ENCODE results near the gene CNTD1. TPM values are rescaled to one million over a fixed set of nuclear protein-coding genes. Genes with fewer than 3 reads are reported as not detected.

The CNTD1 gene
- total RNA-seq, 1 donor from 2014 or later = 0.46 TPM

- DNase-seq (ENCODE audit: extremely low spot score, unreplicated experiment) = no peak
- TF ChIP-seq, protein P1, sequence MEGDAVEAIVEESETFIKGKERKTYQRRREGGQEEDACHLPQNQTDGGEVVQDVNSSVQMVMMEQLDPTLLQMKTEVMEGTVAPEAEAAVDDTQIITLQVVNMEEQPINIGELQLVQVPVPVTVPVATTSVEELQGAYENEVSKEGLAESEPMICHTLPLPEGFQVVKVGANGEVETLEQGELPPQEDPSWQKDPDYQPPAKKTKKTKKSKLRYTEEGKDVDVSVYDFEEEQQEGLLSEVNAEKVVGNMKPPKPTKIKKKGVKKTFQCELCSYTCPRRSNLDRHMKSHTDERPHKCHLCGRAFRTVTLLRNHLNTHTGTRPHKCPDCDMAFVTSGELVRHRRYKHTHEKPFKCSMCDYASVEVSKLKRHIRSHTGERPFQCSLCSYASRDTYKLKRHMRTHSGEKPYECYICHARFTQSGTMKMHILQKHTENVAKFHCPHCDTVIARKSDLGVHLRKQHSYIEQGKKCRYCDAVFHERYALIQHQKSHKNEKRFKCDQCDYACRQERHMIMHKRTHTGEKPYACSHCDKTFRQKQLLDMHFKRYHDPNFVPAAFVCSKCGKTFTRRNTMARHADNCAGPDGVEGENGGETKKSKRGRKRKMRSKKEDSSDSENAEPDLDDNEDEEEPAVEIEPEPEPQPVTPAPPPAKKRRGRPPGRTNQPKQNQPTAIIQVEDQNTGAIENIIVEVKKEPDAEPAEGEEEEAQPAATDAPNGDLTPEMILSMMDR (conservative IDR thresholded peaks at IDR 0.05) = no peak
- H3K4me3 Mint-ChIP-seq = peak overlapping the region; percentile 55
- H3K36me3 Mint-ChIP-seq = peaks cover 9% of the 10 kb centered on the region
- peaks cover 5% of the 10 kb centered on the region for H3K9me3 Mint-ChIP-seq
- H3K27me3 Mint-ChIP-seq = peaks cover 8% of the 10 kb centered on the region
- peaks cover 17% of the 10 kb centered on the region for H3K4me1 Mint-ChIP-seq (ENCODE audit: unreplicated experiment)
- H3K27ac Mint-ChIP-seq = peak overlapping the region; percentile 64
These were observed 3.2 kb upstream of the CNTD1 start for GRCh38 chr17:42795465-42795864.

DNA sequence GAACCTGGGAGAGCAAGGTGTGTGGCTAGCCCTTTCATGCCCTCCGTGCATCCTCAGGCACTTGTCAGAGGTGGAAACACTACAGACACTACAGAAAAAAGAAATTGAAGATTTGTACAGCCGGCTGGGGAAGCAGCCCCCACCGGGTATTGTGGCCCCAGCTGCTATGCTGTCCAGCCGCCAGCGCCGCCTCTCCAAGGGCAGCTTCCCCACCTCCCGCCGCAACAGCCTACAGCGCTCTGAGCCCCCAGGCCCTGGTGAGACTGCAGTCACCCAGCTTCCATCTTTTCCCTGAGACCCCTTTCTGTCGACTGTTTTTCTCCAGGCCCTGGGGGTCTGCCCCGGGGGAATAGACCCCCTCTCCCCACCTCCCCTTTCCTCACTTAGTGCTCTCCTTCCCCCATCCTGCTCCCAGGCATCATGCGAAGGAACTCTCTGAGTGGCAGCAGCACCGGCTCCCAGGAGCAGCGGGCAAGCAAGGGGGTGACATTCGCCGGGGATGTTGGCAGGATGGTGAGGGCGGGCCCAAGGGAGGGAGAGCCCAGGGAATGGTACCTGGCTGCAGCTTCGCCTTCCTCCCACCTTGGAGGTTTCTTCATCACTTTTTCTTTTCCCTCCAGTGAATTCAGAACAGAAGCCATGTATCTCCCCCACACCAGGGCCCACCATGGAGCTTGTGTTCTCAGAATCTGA, 2.4 kb upstream of the CNTD1 start:
- peak overlapping the region; percentile 87 for H3K27ac Mint-ChIP-seq
- TF ChIP-seq, protein P1 (conservative IDR thresholded peaks at IDR 0.05) = no peak
- H3K27me3 Mint-ChIP-seq = peaks cover 11% of the 10 kb centered on the region
- peaks cover 17% of the 10 kb centered on the region for H3K4me1 Mint-ChIP-seq (ENCODE audit: unreplicated experiment)
- H3K4me3 Mint-ChIP-seq = peak overlapping the region; percentile 96
- H3K9me3 Mint-ChIP-seq = peaks cover 5% of the 10 kb centered on the region
- H3K36me3 Mint-ChIP-seq = peaks cover 9% of the 10 kb centered on the region
- no peak for DNase-seq (ENCODE audit: extremely low spot score, unreplicated experiment)

DNA sequence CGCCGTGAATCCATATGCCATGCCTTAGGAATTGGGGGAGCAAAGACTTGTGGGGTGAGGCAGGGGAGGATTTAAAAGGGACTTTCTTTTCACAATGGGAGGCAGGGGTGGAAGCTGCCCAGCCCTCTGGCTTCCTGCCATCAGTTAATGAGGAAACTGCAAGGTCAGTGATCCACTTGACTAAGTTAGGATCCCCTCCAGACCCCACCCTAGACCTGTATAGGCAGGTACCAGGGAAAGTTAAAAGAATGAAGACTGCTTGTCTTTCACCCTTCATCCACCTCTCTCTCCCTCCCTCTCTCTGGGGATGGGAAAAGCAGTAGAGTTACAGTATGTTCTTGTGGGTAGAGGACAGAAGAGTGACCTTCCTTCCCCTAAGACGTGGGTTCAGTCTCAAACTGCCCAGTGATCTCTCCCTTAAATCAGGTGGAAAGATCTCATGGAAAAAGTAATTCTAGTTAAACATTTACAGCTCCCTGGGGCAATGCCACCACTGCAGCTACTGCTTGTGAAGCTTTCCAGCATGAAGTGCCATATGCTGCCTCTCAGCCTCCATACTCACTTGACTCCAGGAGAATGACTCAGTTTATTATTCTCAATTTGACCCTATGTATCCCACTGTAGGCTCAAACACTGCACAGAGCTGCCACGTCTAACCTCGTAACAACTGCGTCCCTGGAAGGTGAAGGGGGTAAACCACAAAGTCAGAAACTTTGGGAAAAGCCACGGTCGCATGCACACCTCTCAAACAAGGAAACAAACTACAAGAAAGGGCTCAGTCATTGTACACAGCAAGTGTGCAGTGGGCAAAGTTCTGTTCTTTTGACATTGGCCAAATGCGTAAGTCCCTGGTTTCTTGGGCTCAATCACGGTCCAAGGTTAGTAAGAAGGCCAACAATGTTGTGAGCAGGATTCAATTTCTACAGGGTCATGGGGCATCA, 1.3 kb upstream of the CNTD1 start:
- H3K27ac Mint-ChIP-seq = peak overlapping the region; percentile 87

DNA sequence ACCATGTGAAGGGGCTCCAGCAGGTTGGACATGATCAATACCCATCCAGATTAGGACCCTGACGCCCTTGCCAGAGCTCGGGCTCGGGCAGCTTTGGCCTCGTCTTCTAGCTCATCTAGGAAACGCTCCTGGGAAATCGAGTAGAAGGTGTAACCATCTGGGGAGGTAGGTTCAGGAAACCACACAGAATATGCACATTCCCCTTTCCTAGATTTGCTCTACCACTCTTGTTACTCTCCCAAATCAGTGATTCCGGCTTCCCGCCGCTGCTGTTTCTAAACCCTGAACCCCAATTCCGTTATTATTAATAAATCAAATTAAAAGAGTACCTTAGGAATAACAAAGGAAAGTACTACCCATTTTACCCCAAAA, 664 bp upstream of the CNTD1 start:
- Mint-ChIP-seq H3K27ac (peak overlapping the region; percentile 87), H3K9me3 (peaks cover 5% of the 10 kb centered on the region), H3K36me3 (peaks cover 9% of the 10 kb centered on the region)

More for the DNA sequence above, 1.3 kb upstream of the CNTD1 start:
- peaks cover 9% of the 10 kb centered on the region for H3K36me3 Mint-ChIP-seq
- peaks cover 15% of the 10 kb centered on the region for H3K27me3 Mint-ChIP-seq
- H3K4me1 Mint-ChIP-seq (ENCODE audit: unreplicated experiment) = peaks cover 17% of the 10 kb centered on the region
- H3K4me3 Mint-ChIP-seq = peak overlapping the region; percentile 96
- DNase-seq (ENCODE audit: extremely low spot score, unreplicated experiment) = no peak
- TF ChIP-seq, protein P1 (conservative IDR thresholded peaks at IDR 0.05) = no peak
- peaks cover 5% of the 10 kb centered on the region for H3K9me3 Mint-ChIP-seq

DNA sequence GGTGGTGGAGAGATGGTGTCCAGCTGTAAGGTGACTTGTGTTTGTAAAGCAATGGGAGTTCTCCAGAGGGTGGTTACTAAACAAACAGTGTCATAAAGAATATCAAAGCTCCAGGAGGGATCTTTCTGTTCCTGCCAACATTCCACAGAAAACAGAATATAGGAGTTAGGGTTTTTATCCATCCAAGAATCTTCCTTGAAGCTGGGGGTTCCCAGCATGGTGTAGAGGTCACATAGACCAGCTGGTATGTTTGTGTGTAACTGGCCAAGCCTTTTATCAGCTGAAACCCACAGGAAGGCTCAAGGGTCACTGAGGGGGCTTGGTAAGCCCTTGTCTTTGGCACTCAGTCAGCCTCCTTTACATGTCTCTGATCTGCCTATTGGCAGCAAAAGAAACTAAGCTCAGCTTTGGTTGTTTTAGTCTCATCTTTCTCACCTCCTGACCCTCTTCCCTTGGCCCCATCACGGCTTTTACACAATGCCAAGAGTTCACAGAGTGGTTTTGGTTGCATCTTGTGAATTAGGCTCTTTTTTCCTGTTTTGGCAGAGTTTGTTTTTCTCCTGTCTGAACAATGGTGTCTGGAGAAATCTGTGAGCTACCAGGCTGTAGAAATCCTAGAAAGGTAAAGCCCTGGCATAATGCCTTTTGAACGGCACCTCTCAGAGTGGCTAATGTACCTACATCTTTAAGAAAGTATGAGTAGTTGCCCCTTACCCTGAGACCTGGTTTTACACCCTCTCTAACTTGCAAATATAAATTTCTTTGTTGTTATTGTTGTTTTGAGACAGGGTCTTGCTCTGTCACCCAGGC, 4.6 kb downstream of the CNTD1 start:
- Mint-ChIP-seq H3K27ac (no peak overlapping the region), H3K4me1 (ENCODE audit: unreplicated experiment) (peaks cover 17% of the 10 kb centered on the region), H3K4me3 (no peak overlapping the region), H3K36me3 (peaks cover 3% of the 10 kb centered on the region), H3K9me3 (peaks cover 5% of the 10 kb centered on the region), H3K27me3 (peaks cover 15% of the 10 kb centered on the region)
- TF ChIP-seq, protein P1 (conservative IDR thresholded peaks at IDR 0.05) = no peak
- no peak for DNase-seq (ENCODE audit: extremely low spot score, unreplicated experiment)

More for the DNA sequence above, 664 bp upstream of the CNTD1 start:
- Mint-ChIP-seq H3K4me1 (ENCODE audit: unreplicated experiment) (peaks cover 17% of the 10 kb centered on the region), H3K27me3 (peaks cover 15% of the 10 kb centered on the region), H3K4me3 (peak overlapping the region; percentile 96)
- DNase-seq (ENCODE audit: extremely low spot score, unreplicated experiment) = no peak
- TF ChIP-seq, protein P1 (conservative IDR thresholded peaks at IDR 0.05) = no peak
